Measurements from ENCODE around the gene ZFR2.

The ZFR2 gene

GRCh38 chr19:3873151-3873550 is 4.3 kb upstream of the ZFR2 start:
- DNase-seq (ENCODE audit: low read depth): no peak

- DNase-seq (ENCODE audit: low read depth): no peak
Measured at GRCh38 chr19:3867971-3868769, 668 bp downstream of the ZFR2 start.

- DNase-seq (ENCODE audit: low read depth): no peak
Measured at GRCh38 chr19:3866910-3867638, 1.8 kb downstream of the ZFR2 start.

GRCh38 chr19:3863648-3864047 is 5.2 kb downstream of the ZFR2 start:
- no peak for DNase-seq (ENCODE audit: low read depth)

- DNase-seq (ENCODE audit: low read depth): no peak
Measured at GRCh38 chr19:3862826-3863500, 5.9 kb downstream of the ZFR2 start.

GRCh38 chr19:3860499-3860898 is 8.3 kb downstream of the ZFR2 start:
- DNase-seq (ENCODE audit: low read depth): no peak

GRCh38 chr19:3857449-3858003 is 11.3 kb downstream of the ZFR2 start:
- no peak for DNase-seq (ENCODE audit: low read depth)

- no peak for DNase-seq (ENCODE audit: low read depth)
Measured at GRCh38 chr19:3855320-3855719, 13.5 kb downstream of the ZFR2 start.

GRCh38 chr19:3852614-3853254 is 16.1 kb downstream of the ZFR2 start:
- DNase-seq (ENCODE audit: low read depth): peak; percentile 32

- DNase-seq (ENCODE audit: low read depth): no peak
Measured at GRCh38 chr19:3852177-3852511, 16.7 kb downstream of the ZFR2 start.

GRCh38 chr19:3851254-3852176 is 17.3 kb downstream of the ZFR2 start:
- DNase-seq (ENCODE audit: low read depth): no peak

GRCh38 chr19:3850320-3850972 is 18.4 kb downstream of the ZFR2 start:
- no peak for DNase-seq (ENCODE audit: low read depth)

GRCh38 chr19:3849787-3850186 is 19.1 kb downstream of the ZFR2 start:
- no peak for DNase-seq (ENCODE audit: low read depth)

GRCh38 chr19:3849092-3849491 is 19.7 kb downstream of the ZFR2 start:
- DNase-seq (ENCODE audit: low read depth): no peak

GRCh38 chr19:3844596-3844995 is 24.2 kb downstream of the ZFR2 start:
- no peak for DNase-seq (ENCODE audit: low read depth)

- DNase-seq (ENCODE audit: low read depth): no peak
Measured at GRCh38 chr19:3842948-3843347, 25.9 kb downstream of the ZFR2 start.

GRCh38 chr19:3840804-3841203 is 28.0 kb downstream of the ZFR2 start:
- DNase-seq (ENCODE audit: low read depth): no peak

- DNase-seq (ENCODE audit: low read depth): no peak
Measured at GRCh38 chr19:3839941-3840340, 28.9 kb downstream of the ZFR2 start.

- no peak for DNase-seq (ENCODE audit: low read depth)
Measured at GRCh38 chr19:3838661-3839060, 30.2 kb downstream of the ZFR2 start.

GRCh38 chr19:3837922-3838321 is 30.9 kb downstream of the ZFR2 start:
- no peak for DNase-seq (ENCODE audit: low read depth)

GRCh38 chr19:3837332-3837731 is 31.5 kb downstream of the ZFR2 start:
- no peak for DNase-seq (ENCODE audit: low read depth)

All from GM04504 (cell line).